Activated naive CD8-positive, alpha-beta T cell treated with anti-CD3 and anti-CD28 coated beads, Interleukin-2, amount 50 U/mL, for 24 hours (primary cell): Measurements from ENCODE around the gene GALNT18.

Source experiments
- ATAC-seq: fragments of 150-1000 bp; cut with Tn5 transposase; one replicate; pipeline ENCODE4 v1.10.0; 2021
- DNase-seq: peaks from one replicate; pipeline ENCODE4 v3.0.0; 2021
- H3K27ac Mint-ChIP-seq: one replicate; pipeline ENCODE4 v1.8.0; 2021; ENCODE audit warnings: mild to moderate bottlenecking, mixed read lengths
- H3K27me3 Mint-ChIP-seq: one replicate; pipeline ENCODE4 v1.8.0; 2021; ENCODE audit warnings: mixed read lengths
- H3K36me3 Mint-ChIP-seq: one replicate; pipeline ENCODE4 v1.8.0; 2021; ENCODE audit warnings: low read depth, mixed read lengths
- H3K4me1 Mint-ChIP-seq: one replicate; pipeline ENCODE4 v1.8.0; 2021; ENCODE audit warnings: mixed read lengths
- H3K4me3 Mint-ChIP-seq: one replicate; pipeline ENCODE4 v1.8.0; 2021; ENCODE audit warnings: mild to moderate bottlenecking, moderate library complexity, mixed read lengths
- H3K9me3 Mint-ChIP-seq: one replicate; pipeline ENCODE4 v1.8.0; 2021; ENCODE audit warnings: mixed read lengths

GALNT18 gene

GRCh38 chr11:11612439-11612838 lies 9.4 kb downstream of the GALNT18 start:
- Mint-ChIP-seq H3K9me3 (no peaks in the 10 kb centered on the region), H3K36me3 (no peaks in the 10 kb centered on the region), H3K4me1 (no peaks in the 10 kb centered on the region), H3K27me3 (peaks cover 21% of the 10 kb centered on the region), H3K27ac (no peak overlapping the region), H3K4me3 (no peak overlapping the region)
- DNase-seq (no peak), ATAC-seq (no peak)

GRCh38 chr11:11611381-11611780 lies 10.4 kb downstream of the GALNT18 start:
- Mint-ChIP-seq H3K27me3 (peaks cover 21% of the 10 kb centered on the region), H3K4me1 (no peaks in the 10 kb centered on the region), H3K9me3 (no peaks in the 10 kb centered on the region), H3K27ac (no peak overlapping the region), H3K36me3 (no peaks in the 10 kb centered on the region), H3K4me3 (no peak overlapping the region)
- ATAC-seq, result no peak
- no peak for DNase-seq

- no peaks in the 10 kb centered on the region for H3K9me3 Mint-ChIP-seq
- no peaks in the 10 kb centered on the region for H3K4me1 Mint-ChIP-seq
- no peaks in the 10 kb centered on the region for H3K36me3 Mint-ChIP-seq
- H3K27ac Mint-ChIP-seq, result no peak overlapping the region
- DNase-seq (no peak), ATAC-seq (no peak)
- H3K27me3 Mint-ChIP-seq, result peaks cover 17% of the 10 kb centered on the region
- no peak overlapping the region for H3K4me3 Mint-ChIP-seq
These were observed 13.0 kb downstream of the GALNT18 start for GRCh38 chr11:11608783-11609232.

- Mint-ChIP-seq H3K9me3 (no peaks in the 10 kb centered on the region), H3K4me3 (no peak overlapping the region), H3K27me3 (peaks cover 17% of the 10 kb centered on the region), H3K27ac (no peak overlapping the region), H3K4me1 (no peaks in the 10 kb centered on the region), H3K36me3 (no peaks in the 10 kb centered on the region)
- no peak for ATAC-seq
- no peak for DNase-seq
These were observed 14.0 kb downstream of the GALNT18 start for GRCh38 chr11:11607772-11608171.

GRCh38 chr11:11605821-11606450 lies 15.9 kb downstream of the GALNT18 start:
- Mint-ChIP-seq H3K27me3 (peaks cover 13% of the 10 kb centered on the region), H3K27ac (no peak overlapping the region), H3K4me1 (no peaks in the 10 kb centered on the region), H3K36me3 (no peaks in the 10 kb centered on the region), H3K4me3 (no peak overlapping the region), H3K9me3 (no peaks in the 10 kb centered on the region)
- DNase-seq (no peak), ATAC-seq (no peak)

GRCh38 chr11:11605181-11605580 lies 16.6 kb downstream of the GALNT18 start:
- H3K27ac Mint-ChIP-seq, result no peak overlapping the region
- H3K36me3 Mint-ChIP-seq, result no peaks in the 10 kb centered on the region
- H3K4me3 Mint-ChIP-seq, result no peak overlapping the region
- peaks cover 4% of the 10 kb centered on the region for H3K9me3 Mint-ChIP-seq
- H3K4me1 Mint-ChIP-seq, result no peaks in the 10 kb centered on the region
- no peak for ATAC-seq
- no peak for DNase-seq
- peaks cover 15% of the 10 kb centered on the region for H3K27me3 Mint-ChIP-seq

- Mint-ChIP-seq H3K9me3 (peaks cover 4% of the 10 kb centered on the region), H3K27ac (no peak overlapping the region), H3K27me3 (peaks cover 13% of the 10 kb centered on the region), H3K4me3 (no peak overlapping the region), H3K4me1 (no peaks in the 10 kb centered on the region), H3K36me3 (no peaks in the 10 kb centered on the region)
- DNase-seq, result no peak
- no peak for ATAC-seq
These were observed 17.3 kb downstream of the GALNT18 start for GRCh38 chr11:11604370-11604990.

- H3K9me3 Mint-ChIP-seq, result peaks cover 4% of the 10 kb centered on the region
- H3K36me3 Mint-ChIP-seq, result no peaks in the 10 kb centered on the region
- no peak overlapping the region for H3K4me3 Mint-ChIP-seq
- no peak for DNase-seq
- H3K27ac Mint-ChIP-seq, result no peak overlapping the region
- no peaks in the 10 kb centered on the region for H3K4me1 Mint-ChIP-seq
- peaks cover 8% of the 10 kb centered on the region for H3K27me3 Mint-ChIP-seq
- ATAC-seq, result no peak
These were observed 19.8 kb downstream of the GALNT18 start for GRCh38 chr11:11602011-11602410.

GRCh38 chr11:11600288-11600687 lies 21.5 kb downstream of the GALNT18 start:
- no peak for ATAC-seq
- Mint-ChIP-seq H3K9me3 (peaks cover 4% of the 10 kb centered on the region), H3K27ac (no peak overlapping the region), H3K27me3 (peaks cover 8% of the 10 kb centered on the region), H3K4me3 (no peak overlapping the region), H3K36me3 (no peaks in the 10 kb centered on the region), H3K4me1 (no peaks in the 10 kb centered on the region)
- DNase-seq, result no peak

GRCh38 chr11:11598243-11598642 lies 23.6 kb downstream of the GALNT18 start:
- H3K9me3 Mint-ChIP-seq, result peaks cover 4% of the 10 kb centered on the region
- ATAC-seq (no peak), DNase-seq (no peak)
- no peak overlapping the region for H3K27ac Mint-ChIP-seq
- no peak overlapping the region for H3K4me3 Mint-ChIP-seq
- peaks cover 6% of the 10 kb centered on the region for H3K27me3 Mint-ChIP-seq
- H3K4me1 Mint-ChIP-seq, result no peaks in the 10 kb centered on the region
- H3K36me3 Mint-ChIP-seq, result no peaks in the 10 kb centered on the region

- peaks cover 2% of the 10 kb centered on the region for H3K27me3 Mint-ChIP-seq
- no peaks in the 10 kb centered on the region for H3K9me3 Mint-ChIP-seq
- no peaks in the 10 kb centered on the region for H3K4me1 Mint-ChIP-seq
- H3K27ac Mint-ChIP-seq, result no peak overlapping the region
- DNase-seq (no peak), ATAC-seq (no peak)
- H3K36me3 Mint-ChIP-seq, result no peaks in the 10 kb centered on the region
- H3K4me3 Mint-ChIP-seq, result no peak overlapping the region
These were observed 27.6 kb downstream of the GALNT18 start for GRCh38 chr11:11594162-11594561.

GRCh38 chr11:11592146-11592684 lies 29.6 kb downstream of the GALNT18 start:
- H3K27me3 Mint-ChIP-seq, result peaks cover 5% of the 10 kb centered on the region
- ATAC-seq, result no peak
- DNase-seq, result no peak
- H3K4me3 Mint-ChIP-seq, result no peak overlapping the region
- H3K4me1 Mint-ChIP-seq, result no peaks in the 10 kb centered on the region
- H3K9me3 Mint-ChIP-seq, result no peaks in the 10 kb centered on the region
- H3K27ac Mint-ChIP-seq, result no peak overlapping the region
- no peaks in the 10 kb centered on the region for H3K36me3 Mint-ChIP-seq

GRCh38 chr11:11589437-11589836 lies 32.4 kb downstream of the GALNT18 start:
- Mint-ChIP-seq H3K9me3 (no peaks in the 10 kb centered on the region), H3K27ac (no peak overlapping the region), H3K36me3 (no peaks in the 10 kb centered on the region), H3K4me1 (no peaks in the 10 kb centered on the region), H3K27me3 (peaks cover 7% of the 10 kb centered on the region), H3K4me3 (no peak overlapping the region)
- DNase-seq, result no peak
- ATAC-seq, result no peak

- no peaks in the 10 kb centered on the region for H3K36me3 Mint-ChIP-seq
- DNase-seq, result no peak
- ATAC-seq, result no peak
- H3K4me1 Mint-ChIP-seq, result no peaks in the 10 kb centered on the region
- H3K27ac Mint-ChIP-seq, result no peak overlapping the region
- H3K9me3 Mint-ChIP-seq, result no peaks in the 10 kb centered on the region
- peaks cover 7% of the 10 kb centered on the region for H3K27me3 Mint-ChIP-seq
- H3K4me3 Mint-ChIP-seq, result no peak overlapping the region
These were observed 32.9 kb downstream of the GALNT18 start for GRCh38 chr11:11588891-11589290.

- H3K9me3 Mint-ChIP-seq, result no peaks in the 10 kb centered on the region
- no peaks in the 10 kb centered on the region for H3K4me1 Mint-ChIP-seq
These were observed 33.6 kb downstream of the GALNT18 start for GRCh38 chr11:11588243-11588642.

More at GRCh38 chr11:11588243-11588642, 33.6 kb downstream of the GALNT18 start:
- Mint-ChIP-seq H3K27ac (no peak overlapping the region), H3K27me3 (peaks cover 12% of the 10 kb centered on the region), H3K4me3 (no peak overlapping the region), H3K36me3 (no peaks in the 10 kb centered on the region)
- no peak for DNase-seq
- ATAC-seq, result no peak
